HG02943 (cell line): Measurements from ENCODE around the gene ALX4.

Experiments used
- ATAC-seq: cut with Tn5 transposase; IDR thresholded peaks from one replicate; pipeline ENCODE4 v1.9.1; 2021; ENCODE audit warnings: mild to moderate bottlenecking, low read depth, moderate library complexity; ENCODE audit not compliant: unreplicated experiment

ALX4 gene

GRCh38 chr11:44250421-44250820 lies 59.5 kb downstream of the ALX4 start:
- ATAC-seq = no peak

GRCh38 chr11:44248109-44248508 lies 61.8 kb downstream of the ALX4 start:
- ATAC-seq = no peak

GRCh38 chr11:44247508-44247907 lies 62.4 kb downstream of the ALX4 start:
- ATAC-seq = no peak

GRCh38 chr11:44246726-44247125 lies 63.2 kb downstream of the ALX4 start:
- ATAC-seq = no peak

- ATAC-seq = no peak
Measured at GRCh38 chr11:44244639-44245310, 65.2 kb downstream of the ALX4 start.

- ATAC-seq = no peak
Measured at GRCh38 chr11:44243595-44244343, 66.2 kb downstream of the ALX4 start.

- no peak for ATAC-seq
Measured at GRCh38 chr11:44243086-44243485, 66.9 kb downstream of the ALX4 start.

GRCh38 chr11:44241851-44242250 lies 68.1 kb downstream of the ALX4 start:
- no peak for ATAC-seq

- ATAC-seq = no peak
Measured at GRCh38 chr11:44237156-44237555, 72.8 kb downstream of the ALX4 start.

GRCh38 chr11:44236296-44236695 lies 73.6 kb downstream of the ALX4 start:
- no peak for ATAC-seq

- no peak for ATAC-seq
Measured at GRCh38 chr11:44235765-44236201, 74.2 kb downstream of the ALX4 start.

- no peak for ATAC-seq
Measured at GRCh38 chr11:44229624-44230023, 80.3 kb downstream of the ALX4 start.

- ATAC-seq = no peak
Measured at GRCh38 chr11:44229098-44229497, 80.8 kb downstream of the ALX4 start.

- ATAC-seq = no peak
Measured at GRCh38 chr11:44228379-44228778, 81.6 kb downstream of the ALX4 start.

GRCh38 chr11:44226945-44227344 lies 83.0 kb downstream of the ALX4 start:
- ATAC-seq = no peak

GRCh38 chr11:44226490-44226889 lies 83.4 kb downstream of the ALX4 start:
- ATAC-seq = no peak

GRCh38 chr11:44224867-44225501 lies 85.0 kb downstream of the ALX4 start:
- no peak for ATAC-seq

GRCh38 chr11:44223238-44223637 lies 86.7 kb downstream of the ALX4 start:
- ATAC-seq = no peak

GRCh38 chr11:44221992-44222391 lies 87.9 kb downstream of the ALX4 start:
- no peak for ATAC-seq

GRCh38 chr11:44221456-44221855 lies 88.5 kb downstream of the ALX4 start:
- no peak for ATAC-seq
